Endothelial cell of umbilical vein (primary cell): ENCODE measurements around the gene TMEM213. TPM values are rescaled to one million over a fixed set of nuclear protein-coding genes. Genes with fewer than 3 reads are reported as not detected.

Experiments
- BruUV-seq: library from RNA; stranded (reverse); fragments of 400-500 nt; replicated peaks from 2 replicates; lab custom pipeline; 2021; lab: Mats Ljungman, UMichigan
- CTCF ChIA-PET: fragments of 300-600, 350-600 bp; sonication (Branson Sonifier 250); formaldehyde crosslinking; loops from one replicate; lab custom pipeline; 2021; ENCODE audit warnings: antibody characterized with exemption, inconsistent platforms; lab: Charles Lee
- POLR2A ChIA-PET: fragments of 300-600, 350-600 bp; sonication (Branson Sonifier 250); formaldehyde crosslinking; loops from one replicate; lab custom pipeline; 2021; ENCODE audit warnings: antibody characterized with exemption, inconsistent platforms; lab: Charles Lee
- DNase-seq: peaks from one replicate; pipeline ENCODE4 v3.0.0-alpha.2; 2011; ENCODE audit warnings: low read depth, low spot score
- FAIRE-seq: peaks from 2 replicates; lab custom pipeline; 2011; peaks lifted over from hg19 to GRCh38; lab: Jason Lieb, UNC
- H2AFZ ChIP-seq: 2 replicates; pipeline ENCODE4 v1.6.0; 2012; ENCODE audit warnings: low read depth, low read length, control low read depth, inconsistent platforms
- H3K27ac ChIP-seq: 2 replicates; pipeline ENCODE4 v1.5.1; 2011; ENCODE audit warnings: low read depth, mild to moderate bottlenecking, control low read depth, low read length, moderate library complexity; ENCODE audit not compliant: insufficient read depth
- H3K27me3 ChIP-seq, 2 experiments: 2 replicates each; pipeline versions ENCODE4 v1.6.0 to v1.6.1; 2011; ENCODE audit warnings: low read length in 2 of 2, mixed read lengths in 1 of 2; ENCODE audit not compliant: control insufficient read depth in 2 of 2, insufficient read depth in 2 of 2
- H3K36me3 ChIP-seq, 2 experiments: 2 replicates in 1 of 2; 3 replicates in 1 of 2; pipeline ENCODE4 v1.5.1; 2011; ENCODE audit warnings: low read length in 2 of 2, mild to moderate bottlenecking in 1 of 2, moderate library complexity in 1 of 2; ENCODE audit not compliant: control insufficient read depth in 2 of 2, insufficient read depth in 2 of 2; ENCODE audit errors: extremely low read depth in 1 of 2
- H3K4me1 ChIP-seq: 3 replicates; pipeline ENCODE4 v1.5.1; 2011; ENCODE audit warnings: mild to moderate bottlenecking, low read length; ENCODE audit not compliant: control insufficient read depth, insufficient read depth; ENCODE audit errors: extremely low read depth
- H3K4me2 ChIP-seq: 2 replicates; pipeline ENCODE4 v1.6.1; 2011; ENCODE audit warnings: low read length, control low read depth, mixed read lengths; ENCODE audit not compliant: insufficient read depth
- H3K4me3 ChIP-seq, 3 experiments: fragments of 200-600 bp in 1 of 3; sonication (generic), shearing (Covaris generic) in 1 of 3; replicated peaks in 1 of 3; 2 replicates each; pipeline ENCODE4 v1.5.1; 2011 to 2016; ENCODE audit warnings: control low read depth in 3 of 3, low read length in 3 of 3, mild to moderate bottlenecking in 2 of 3, inconsistent platforms in 1 of 3, low read depth in 1 of 3, moderate library complexity in 1 of 3; ENCODE audit not compliant: insufficient read depth in 1 of 3
- H3K79me2 ChIP-seq: 2 replicates; pipeline ENCODE4 v1.6.0; 2012; ENCODE audit warnings: low read length, inconsistent platforms; ENCODE audit not compliant: control insufficient read depth, insufficient read depth
- H3K9ac ChIP-seq: replicated peaks from 2 replicates; pipeline ENCODE3; 2011; ENCODE audit warnings: low read length, control low read depth; ENCODE audit not compliant: insufficient read depth; ENCODE audit errors: extremely low read depth
- H3K9me1 ChIP-seq: replicated peaks from 3 replicates; pipeline ENCODE4 v1.6.0; 2011; ENCODE audit warnings: mild to moderate bottlenecking, low read length; ENCODE audit not compliant: control insufficient read depth, insufficient read depth; ENCODE audit errors: extremely low read depth
- H3K9me3 ChIP-seq: replicated peaks from 2 replicates; pipeline ENCODE4 v1.5.1; 2012; ENCODE audit warnings: low read length, inconsistent platforms; ENCODE audit not compliant: control insufficient read depth, insufficient read depth
- H4K20me1 ChIP-seq: replicated peaks from 2 replicates; pipeline ENCODE3; 2011; ENCODE audit warnings: mild to moderate bottlenecking, low read length; ENCODE audit not compliant: control insufficient read depth, insufficient read depth; ENCODE audit errors: extremely low read depth
- CTCF ChIP-seq, 2 donors: IDR thresholded peaks; 1 replicate in 1 of 2; 2 replicates in 1 of 2; pipeline ENCODE4 v1.5.1; 2011; ENCODE audit warnings: low read length in 2 of 2, mild to moderate bottlenecking in 2 of 2, moderate library complexity in 2 of 2, control low read depth in 1 of 2, inconsistent platforms in 1 of 2, low read depth in 1 of 2; ENCODE audit not compliant: insufficient read depth in 1 of 2; ENCODE audit errors: extremely low read depth in 1 of 2
- EZH2 ChIP-seq: IDR thresholded peaks from 2 replicates; pipeline ENCODE4 v1.6.1; 2012; ENCODE audit warnings: borderline replicate concordance, low read depth, mild to moderate bottlenecking, moderate library complexity, low read length, inconsistent platforms; ENCODE audit not compliant: severe bottlenecking
- FOS ChIP-seq: IDR thresholded peaks from 2 replicates; pipeline ENCODE4 v1.6.1; 2011; ENCODE audit warnings: mild to moderate bottlenecking, low read length, moderate library complexity, borderline replicate concordance; ENCODE audit not compliant: insufficient read depth
- GATA2 ChIP-seq: IDR thresholded peaks from 2 replicates; pipeline ENCODE4 v1.7.0; 2011; ENCODE audit warnings: low read depth, mild to moderate bottlenecking, moderate library complexity, mixed read lengths, low read length; ENCODE audit not compliant: insufficient read length, insufficient read depth
- JUN ChIP-seq: IDR thresholded peaks from 2 replicates; pipeline ENCODE4 v1.6.1; 2011; ENCODE audit warnings: borderline replicate concordance, low read depth; ENCODE audit not compliant: insufficient read length, insufficient read depth
- MAX ChIP-seq: IDR thresholded peaks from 2 replicates; pipeline ENCODE4 v1.6.1; 2011; ENCODE audit not compliant: insufficient read depth, insufficient read length
- MYC ChIP-seq: IDR thresholded peaks from one replicate; pipeline ENCODE4 v1.6.1; 2011; ENCODE audit warnings: mild to moderate bottlenecking, low read depth, low read length
- POLR2A ChIP-seq: IDR thresholded peaks from 2 replicates; pipeline ENCODE4 v1.6.1; 2012; ENCODE audit warnings: low read depth, mild to moderate bottlenecking, control low read depth, low read length
- POLR2AphosphoS5 ChIP-seq: IDR thresholded peaks from 2 replicates; pipeline ENCODE4 v1.6.1; 2012; ENCODE audit warnings: low read depth, mild to moderate bottlenecking, control low read depth, low read length, moderate library complexity; ENCODE audit not compliant: insufficient read depth
- dilution Hi-C: fragments of 300-500 bp; cut with MboI; formaldehyde crosslinking; loops from one replicate; pipeline ENCODE4 v1.15.0; 2019; ENCODE audit warnings: low sequenced_read_pairs; ENCODE audit not compliant: extremely low pct_ligation_motif_present
- intact Hi-C: fragments of 100-400 bp; cut with micrococcal nuclease; formaldehyde crosslinking; loops from one replicate; pipeline ENCODE4 v1.10.0; 2022
- polyA plus RNA-seq, 4 experiments: library from polyadenylated mRNA; depleted of rRNA in 3 of 4; stranded (reverse) in 3 of 4; unstranded in 1 of 4; fragments of >200 nt; gene quantifications; 2 replicates each; pipeline versions ENCODE4 v1.2.1 to v1.2.3, GENCODE V29; 2011 to 2012; ENCODE audit warnings: missing spikeins in 1 of 4
- total RNA-seq: library from RNA; stranded (reverse); gene quantifications from 2 replicates; pipeline ENCODE4 v1.2.3, GENCODE V29; 2021

The TMEM213 gene
- total and polyA plus RNA-seq, 2 donors (not counting 3 experiments of a cell fraction or from before 2014, with no cell fraction given) = not detected

- no peaks in the 10 kb centered on the region for H3K27me3 ChIP-seq
- intact Hi-C loops = no loop called here
- H3K9ac ChIP-seq = no peak overlapping the region
- H3K4me1 ChIP-seq = peaks cover 10% of the 10 kb centered on the region
- ChIA-PET CTCF (interaction anchor here (1.1 to 1.8 kb wide), 5 partner anchors 10 to 237 kb away, joined by 3 to 7 read pairs (median 4); no protein-coding TSS in a partner anchor), POLR2A (no interaction called here)
- no peak for DNase-seq
- no peak overlapping the region for H3K27ac ChIP-seq
- H3K79me2 ChIP-seq = no peaks in the 10 kb centered on the region
- no peak overlapping the region for H3K4me3 ChIP-seq
- no TSS peak for BruUV-seq
- H3K9me3 ChIP-seq = no peaks in the 10 kb centered on the region
- TF ChIP-seq MAX = no peak
- TF ChIP-seq EZH2 = no peak
- TF ChIP-seq POLR2A = no peak
- no peak for TF ChIP-seq MYC
- no peak for TF ChIP-seq POLR2AphosphoS5
- no peaks in the 10 kb centered on the region for H3K9me1 ChIP-seq
- no peak for FAIRE-seq
- peak overlapping the region; percentile 19 for H2AFZ ChIP-seq
- dilution Hi-C loops = no loop called here
- H3K36me3 ChIP-seq = peaks cover 0 to 2% of the 10 kb centered on the region in 2 experiments
- H4K20me1 ChIP-seq = no peaks in the 10 kb centered on the region
- no peak overlapping the region for H3K4me2 ChIP-seq
Observed at GRCh38 chr7:138838166-138838565, 40.4 kb downstream of the TMEM213 start.

GRCh38 chr7:138842111-138842510 lies 44.3 kb downstream of the TMEM213 start:
- Histone ChIP-seq H3K4me3 (no peak overlapping the region), H3K9ac (no peak overlapping the region), H3K9me1 (no peaks in the 10 kb centered on the region), H4K20me1 (no peaks in the 10 kb centered on the region), H3K4me1 (peaks cover 10% of the 10 kb centered on the region), H3K27ac (no peak overlapping the region), H3K4me2 (no peak overlapping the region), H3K27me3 (no peaks in the 10 kb centered on the region), H3K79me2 (no peaks in the 10 kb centered on the region), H2AFZ (no peak overlapping the region), H3K9me3 (no peaks in the 10 kb centered on the region), H3K36me3 (no peaks in the 10 kb centered on the region)
- dilution Hi-C loops (no loop called here), intact Hi-C loops (loop anchor here (1.0 kb wide), 1 partner anchor 32 kb away; no protein-coding TSS in a partner anchor)
- TF ChIP-seq FOS (no peak), GATA2 (no peak), CTCF (IDR thresholded peaks at IDR 0.05; ENCODE audit: extremely low read depth in 1 of 2, insufficient read depth in 1 of 2, low read depth in 1 of 2, low read length in 2 of 2) (no peak), MAX (no peak), POLR2AphosphoS5 (no peak), MYC (no peak), POLR2A (no peak), EZH2 (no peak), JUN (no peak)
- FAIRE-seq (no peak), DNase-seq (no peak)
- BruUV-seq = no TSS peak
- ChIA-PET CTCF (no interaction called here), POLR2A (no interaction called here)
